Activated CD8-positive, alpha-beta memory T cell treated with anti-CD3 and anti-CD28 coated beads, Interleukin-2, amount 50 U/mL, for 48 hours (primary cell): ENCODE measurements around the gene LDLRAD3.

Experiments
- DNase-seq: peaks from one replicate; pipeline ENCODE4 v3.0.0-alpha.2; 2020

Gene LDLRAD3

DNA sequence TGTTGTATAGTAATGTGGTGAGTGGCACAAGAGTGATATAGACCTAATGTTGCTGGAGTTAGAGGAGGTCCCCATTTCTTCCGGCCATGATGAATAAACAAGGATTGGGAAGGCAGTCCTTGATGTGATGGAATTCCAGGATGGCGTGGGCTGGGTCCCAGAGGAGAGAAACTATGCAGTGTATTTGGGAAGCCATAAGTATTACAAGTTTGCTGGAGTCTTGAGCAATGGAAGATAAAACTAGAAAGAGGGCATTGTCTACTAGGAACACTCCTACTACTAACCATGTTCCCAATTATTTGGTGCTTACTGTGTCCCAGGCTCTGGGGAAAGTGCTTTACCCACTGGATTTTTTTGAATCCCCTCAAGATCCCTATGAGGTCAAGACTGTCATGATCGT, 20.0 kb downstream of the LDLRAD3 start:
- no peak for DNase-seq

GRCh38 chr11:35964841-35965240, 21.0 kb downstream of the LDLRAD3 start:
- no peak for DNase-seq

DNA sequence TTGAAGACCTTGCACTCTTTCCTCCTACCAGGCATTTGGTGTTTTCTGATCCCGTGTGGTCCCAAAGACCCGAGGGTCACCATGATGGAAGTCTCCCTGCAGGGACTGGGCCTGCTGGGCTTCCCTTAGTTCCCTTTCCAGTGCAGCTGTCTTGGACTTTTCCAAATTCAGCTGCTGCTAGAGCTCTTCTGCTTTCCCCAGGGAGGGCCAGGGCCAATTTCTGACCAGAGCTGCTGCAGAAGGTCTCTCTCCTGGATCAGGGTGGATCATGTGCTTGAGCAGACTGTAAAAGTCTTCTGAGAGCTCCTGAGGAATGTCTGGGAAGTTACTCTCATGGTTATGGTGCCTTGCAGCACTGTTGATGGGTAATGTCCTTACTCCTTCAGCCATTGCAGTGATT, 23.2 kb downstream of the LDLRAD3 start:
- DNase-seq: no peak

DNA sequence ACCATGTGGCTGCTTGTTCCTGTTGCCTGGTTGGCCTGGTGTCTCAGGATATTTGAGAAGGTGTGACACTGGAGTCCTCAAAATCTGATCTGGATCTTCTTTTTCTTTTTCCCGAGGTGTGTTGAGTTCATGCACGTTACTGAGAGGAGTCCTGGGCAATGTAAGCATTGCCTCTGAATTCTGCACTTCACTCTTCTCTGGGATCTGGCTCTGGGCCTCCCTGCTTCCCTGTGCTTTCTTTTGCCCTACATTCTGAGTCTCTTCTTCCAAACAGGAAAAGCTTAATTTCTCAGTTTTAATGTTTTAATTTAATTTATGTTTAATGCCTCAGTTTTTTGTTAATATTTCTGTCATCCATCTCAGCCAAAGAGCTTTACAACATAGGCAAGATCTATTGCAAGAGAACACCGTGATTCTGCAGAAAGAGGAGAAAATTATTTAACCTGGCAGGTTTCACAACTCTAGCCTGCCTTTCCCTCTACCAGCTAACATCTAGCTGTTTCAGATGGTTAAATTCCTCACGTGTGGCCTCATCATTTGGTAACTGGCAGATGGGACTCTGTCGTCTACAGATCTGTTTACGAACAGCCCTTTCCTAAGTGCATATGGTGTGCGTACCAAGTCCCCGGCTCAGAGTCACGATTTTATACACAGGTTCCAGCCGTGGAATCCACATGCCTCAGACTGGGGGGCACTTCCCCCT, 24.7 kb downstream of the LDLRAD3 start:
- no peak for DNase-seq

- no peak for DNase-seq
Measured at GRCh38 chr11:35969089-35970042, 25.5 kb downstream of the LDLRAD3 start.

GRCh38 chr11:35970445-35970844, 26.6 kb downstream of the LDLRAD3 start:
- no peak for DNase-seq

DNA sequence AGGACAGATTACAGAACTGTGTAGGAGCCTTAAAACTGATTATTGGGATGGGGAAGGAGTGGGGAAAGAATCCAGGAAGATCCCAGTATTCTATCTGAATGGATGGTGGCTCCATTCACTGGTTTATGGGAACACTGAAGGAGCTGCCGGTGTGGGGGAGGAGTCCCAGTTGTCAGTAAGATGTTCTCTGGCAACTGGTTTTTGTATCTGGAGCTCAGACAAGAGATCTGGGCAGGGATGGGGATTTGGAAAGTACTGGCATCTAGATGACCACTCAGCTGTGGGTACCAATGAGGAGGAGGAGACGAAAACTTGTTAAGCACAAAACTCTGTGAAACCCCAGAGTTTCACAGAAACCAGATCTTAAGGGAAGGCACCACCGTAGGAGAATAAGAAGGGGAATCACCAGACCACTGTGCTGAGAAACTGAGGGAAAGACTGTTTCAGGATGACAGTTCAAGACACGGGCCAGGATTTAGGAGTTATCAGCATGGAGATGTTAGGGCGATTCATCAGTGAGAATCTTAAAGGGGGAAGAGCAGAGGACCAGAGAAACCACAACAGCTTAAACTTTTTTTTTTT, 28.1 kb downstream of the LDLRAD3 start:
- DNase-seq: no peak

GRCh38 chr11:35974882-35975589, 31.2 kb downstream of the LDLRAD3 start:
- no peak for DNase-seq

DNA sequence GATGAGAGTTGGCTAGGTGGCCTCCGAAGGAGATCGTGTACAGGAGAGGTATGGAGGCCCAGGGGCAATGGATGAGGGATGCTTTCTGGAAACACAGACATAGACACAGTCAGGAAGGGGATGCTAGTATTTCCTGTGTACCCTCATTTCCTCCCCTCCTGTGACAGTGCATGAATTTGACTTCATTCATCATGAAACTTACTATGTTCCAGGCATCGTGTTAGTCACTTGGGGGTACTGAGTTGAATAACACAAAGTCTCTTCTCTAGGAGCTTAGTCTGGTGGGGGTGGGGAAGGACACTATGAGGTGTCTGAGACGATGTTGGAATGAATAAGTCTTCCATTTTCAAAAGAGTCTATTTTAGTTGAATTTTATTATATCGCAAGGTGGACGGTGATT, 32.6 kb downstream of the LDLRAD3 start:
- DNase-seq: no peak

DNA sequence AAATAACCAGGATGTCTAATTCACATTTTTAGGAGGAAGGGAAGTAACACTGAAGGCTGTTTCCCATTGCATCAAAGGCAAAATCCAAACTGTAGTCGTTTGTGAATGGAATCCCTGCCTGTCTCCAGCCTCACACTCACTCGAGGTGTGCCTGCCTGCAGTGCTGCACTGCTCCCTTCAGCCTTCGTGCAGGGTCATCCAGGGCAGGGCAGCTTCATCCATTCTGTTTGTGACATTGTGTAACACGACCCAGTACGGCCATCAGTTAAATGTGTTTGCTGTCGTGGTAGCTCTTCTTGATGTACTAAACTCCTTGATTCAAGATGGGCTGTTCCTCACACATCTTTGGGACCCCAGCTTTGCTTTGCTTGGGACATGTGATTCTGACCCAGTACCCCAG, 34.3 kb downstream of the LDLRAD3 start:
- no peak for DNase-seq

DNA sequence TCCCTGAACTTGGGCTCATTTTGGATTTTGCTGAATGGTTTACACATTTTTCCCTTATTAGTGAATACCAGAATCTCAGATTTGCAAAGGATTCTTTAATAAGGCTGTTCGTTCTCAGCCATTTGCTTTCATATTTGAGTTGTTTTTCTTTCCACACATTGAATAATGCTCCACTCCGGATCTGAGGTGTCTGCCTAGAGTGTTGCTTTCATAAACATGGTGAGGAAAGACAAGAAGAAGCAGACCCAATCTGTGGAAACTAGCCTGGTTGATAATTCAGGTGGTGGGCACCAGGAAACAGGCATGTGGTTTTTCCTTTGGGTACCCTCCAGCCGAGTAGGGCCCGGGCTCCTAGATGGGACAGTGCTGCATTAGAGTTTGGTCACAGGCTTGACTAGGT, 35.0 kb downstream of the LDLRAD3 start:
- no peak for DNase-seq

GRCh38 chr11:35980686-35981390, 37.0 kb downstream of the LDLRAD3 start:
- no peak for DNase-seq

- DNase-seq: no peak
Measured at GRCh38 chr11:35981581-35981980, 37.7 kb downstream of the LDLRAD3 start.

DNA sequence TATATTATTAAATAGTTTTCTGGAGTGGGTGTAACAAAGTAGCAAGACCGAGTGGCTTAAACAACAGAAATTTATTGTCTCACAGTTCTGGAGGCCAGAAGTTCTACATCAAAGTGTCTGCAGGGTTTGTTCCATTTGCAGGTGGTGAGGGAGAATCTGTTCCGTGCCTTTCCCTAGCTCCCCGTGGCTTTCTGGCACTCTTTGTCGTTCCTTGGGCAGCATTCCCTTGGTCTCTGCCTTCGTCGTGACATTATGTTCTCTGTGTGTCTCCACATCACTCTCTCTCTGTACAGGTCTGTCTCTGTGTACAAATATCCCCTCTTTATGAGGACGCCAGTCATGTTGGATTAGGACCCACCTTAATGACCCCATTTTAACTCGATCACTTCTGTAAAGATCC, 38.2 kb downstream of the LDLRAD3 start:
- no peak for DNase-seq

DNA sequence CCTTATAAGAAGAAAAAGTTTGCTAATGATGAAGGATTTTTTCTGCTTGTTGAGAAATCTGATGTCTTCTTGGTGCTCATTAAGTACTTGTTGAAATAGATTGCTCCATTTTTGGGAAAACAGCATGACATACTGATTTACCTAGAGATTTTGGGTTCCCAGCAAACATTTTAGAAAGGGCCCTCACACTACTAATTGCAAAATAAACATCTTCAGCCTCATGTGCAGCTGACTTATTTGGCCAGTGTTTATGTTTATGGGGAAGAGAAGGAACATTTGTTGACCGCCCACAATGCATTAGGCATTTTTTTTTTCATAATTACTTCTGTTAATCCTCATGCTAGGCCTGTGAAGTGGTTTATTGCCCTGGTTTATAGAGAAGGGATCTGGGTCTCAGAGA, 40.1 kb downstream of the LDLRAD3 start:
- no peak for DNase-seq

GRCh38 chr11:35986947-35987346, 43.1 kb downstream of the LDLRAD3 start:
- DNase-seq: no peak

GRCh38 chr11:35990170-35990569, 46.3 kb downstream of the LDLRAD3 start:
- no peak for DNase-seq

GRCh38 chr11:35990816-35991215, 47.0 kb downstream of the LDLRAD3 start:
- DNase-seq: no peak

DNA sequence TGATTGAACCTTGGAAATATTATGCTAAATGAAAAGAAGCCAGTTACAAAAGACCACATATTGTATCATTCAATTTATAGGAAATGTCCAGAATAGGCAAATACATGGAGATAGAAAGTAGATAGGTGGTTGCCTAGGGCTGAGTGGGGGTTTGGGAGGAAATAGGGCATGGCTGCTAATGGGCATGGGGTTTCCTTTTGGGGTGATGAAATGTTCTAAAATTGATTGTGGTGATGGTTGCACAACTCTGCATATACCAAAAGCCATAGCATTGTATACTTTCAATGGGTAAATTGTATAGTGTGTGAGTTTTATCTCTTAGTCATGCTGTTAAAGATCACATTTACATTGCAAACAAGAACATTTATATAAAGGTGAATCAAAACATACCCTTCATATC, 48.7 kb downstream of the LDLRAD3 start:
- no peak for DNase-seq

DNA sequence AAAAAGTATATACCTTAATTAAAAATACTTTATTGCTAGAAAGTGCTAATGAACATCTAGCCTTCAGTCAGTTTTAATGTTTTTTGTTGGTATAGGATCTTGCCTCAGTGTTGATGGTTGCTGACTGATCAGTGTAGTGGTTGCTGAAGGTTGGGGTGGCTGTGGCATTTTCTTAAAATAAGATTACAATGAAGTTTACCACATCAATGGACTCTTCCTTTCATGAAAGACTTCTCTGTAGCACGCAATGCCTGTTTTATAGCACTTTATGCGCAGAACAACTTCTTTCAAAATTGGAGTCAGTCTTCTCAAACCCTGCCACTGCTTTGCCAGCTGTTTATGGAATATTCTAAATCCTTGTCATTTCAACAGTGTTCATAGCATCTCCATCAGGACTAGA, 50.6 kb downstream of the LDLRAD3 start:
- no peak for DNase-seq

- DNase-seq: no peak
Measured at GRCh38 chr11:35995681-35996271, 51.9 kb downstream of the LDLRAD3 start.

- DNase-seq: no peak
Measured at GRCh38 chr11:35997902-35998520, 54.1 kb downstream of the LDLRAD3 start.
